Measurements from ENCODE around the gene CACNB3. TPM values are rescaled to one million over a fixed set of nuclear protein-coding genes. Genes with fewer than 3 reads are reported as not detected.

The CACNB3 gene
- total and polyA plus RNA-seq, 11 donors = 3.2 to 11.2 (median 5.3) TPM

- TF ChIP-seq POLR2A (IDR thresholded peaks at IDR 0.05) = no peak
- TF ChIP-seq CTCF (IDR thresholded peaks at IDR 0.05) = no peak
- Histone ChIP-seq H3K4me3 (no peak overlapping the region), H3K36me3 (no peaks in the 10 kb centered on the region), H3K9me3 (no peaks in the 10 kb centered on the region), H3K27ac (no peak overlapping the region), H3K4me1 (no peaks in the 10 kb centered on the region), H3K27me3 (peaks cover 0 to 9% (median 0%) of the 10 kb centered on the region in 9 donors)
- WGBS, 4 donors = 38 to 63% (median 51%) methylated on average over 1 of the region's 1 CpG
- DNase-seq = no peak
- intact Hi-C loops (cut with DNase I) = no loop called here
- ATAC-seq = no peak
Observed at GRCh38 chr12:48803675-48804074, 14.6 kb upstream of the CACNB3 start.

GRCh38 chr12:48807981-48808380 is 10.3 kb upstream of the CACNB3 start:
- Histone ChIP-seq H3K9me3 (no peaks in the 10 kb centered on the region), H3K4me1 (peaks cover 0 to 12% (median 0%) of the 10 kb centered on the region in 12 donors), H3K4me3 (no peak overlapping the region), H3K36me3 (no peaks in the 10 kb centered on the region), H3K27ac (no peak overlapping the region), H3K27me3 (no peaks in the 10 kb centered on the region)
- no peak for DNase-seq
- ATAC-seq = no peak
- TF ChIP-seq CTCF (IDR thresholded peaks at IDR 0.05) (no peak), POLR2A (IDR thresholded peaks at IDR 0.05) (no peak)
- WGBS, 4 donors = 94 to 97% (median 96%) methylated on average over 3 of the region's 3 CpGs
- intact Hi-C loops (cut with DNase I) = no loop called here

DNA sequence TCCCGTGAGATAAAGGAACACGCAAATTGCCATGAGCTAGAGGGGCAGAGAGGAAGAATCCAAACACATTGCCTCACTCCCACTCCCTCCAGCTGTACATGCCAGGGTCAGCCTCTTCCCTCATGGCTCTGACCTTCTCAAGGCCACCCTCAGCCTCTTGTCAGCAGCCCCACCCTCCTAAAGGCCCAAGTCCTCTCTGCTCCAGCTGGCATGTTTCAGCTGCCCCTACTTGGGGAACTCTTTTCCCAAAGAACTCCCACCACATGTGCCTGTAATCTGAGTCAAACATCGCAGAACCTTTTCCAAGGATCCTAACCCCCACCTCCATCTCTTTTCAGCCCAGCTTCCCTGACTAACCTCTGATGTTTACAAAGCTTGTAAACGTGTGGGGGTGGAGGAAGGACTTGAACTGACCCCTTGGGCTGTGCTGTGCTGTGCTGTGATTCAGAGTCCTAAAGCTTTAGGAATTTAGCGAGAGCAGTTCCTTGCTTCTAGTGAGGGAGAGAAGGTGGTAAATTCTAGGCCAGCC is 7.3 kb upstream of the CACNB3 start:
- no peak for ATAC-seq
- intact Hi-C loops (cut with DNase I) = no loop called here
- no peak overlapping the region for H3K27ac ChIP-seq
- TF ChIP-seq POLR2A (IDR thresholded peaks at IDR 0.05) (no peak), CTCF (IDR thresholded peaks at IDR 0.05) (no peak)
- no peak overlapping the region for H3K4me3 ChIP-seq
- H3K9me3 ChIP-seq = no peaks in the 10 kb centered on the region
- no peaks in the 10 kb centered on the region for H3K27me3 ChIP-seq
- H3K4me1 ChIP-seq = peaks cover 2 to 30% (median 14%) of the 10 kb centered on the region in 12 donors
- no peaks in the 10 kb centered on the region for H3K36me3 ChIP-seq
- no peak for DNase-seq
- 61 to 74% (median 66%) methylated on average over 5 of the region's 5 CpGs for WGBS, 4 donors

DNA sequence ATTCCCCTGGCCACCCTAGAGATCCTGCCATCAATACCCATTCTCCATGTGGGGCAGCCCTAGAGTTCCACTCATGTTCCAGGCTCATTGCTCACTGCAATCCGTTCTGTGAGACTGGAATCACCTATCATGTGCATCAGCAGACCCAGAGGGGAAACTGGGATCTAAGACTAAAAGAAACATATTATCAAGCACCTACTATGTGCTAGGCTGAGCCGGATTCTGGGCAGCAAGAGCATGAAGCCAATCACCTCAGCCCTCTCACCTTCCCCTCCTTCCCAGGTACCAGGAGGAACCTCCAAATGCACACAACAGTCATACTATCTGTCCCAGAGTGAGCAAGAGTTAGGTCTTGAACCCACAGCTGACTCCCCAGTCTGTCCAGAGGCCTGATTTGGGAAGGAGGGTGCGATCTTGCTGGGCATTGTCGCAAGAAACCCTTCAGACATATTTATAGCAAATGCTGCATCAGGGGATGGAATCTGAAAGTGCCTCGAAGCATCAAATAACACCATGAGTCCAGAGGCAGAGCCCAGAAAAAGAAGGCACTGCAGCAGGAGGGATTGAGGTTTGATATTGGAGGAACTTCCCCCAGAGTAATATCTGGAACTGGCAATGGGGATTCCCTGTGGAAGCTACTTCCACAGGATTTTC is 6.7 kb upstream of the CACNB3 start:
- no peak for DNase-seq
- Histone ChIP-seq H3K27ac (no peak overlapping the region), H3K27me3 (no peaks in the 10 kb centered on the region), H3K36me3 (no peaks in the 10 kb centered on the region), H3K4me3 (no peak overlapping the region), H3K9me3 (no peaks in the 10 kb centered on the region), H3K4me1 (peaks cover 2 to 33% (median 17%) of the 10 kb centered on the region in 12 donors)
- ATAC-seq = no peak
- 76 to 81% (median 78%) methylated on average over 5 of the region's 5 CpGs for WGBS, 4 donors
- intact Hi-C loops (cut with DNase I) = no loop called here
- TF ChIP-seq CTCF (IDR thresholded peaks at IDR 0.05) = no peak
- TF ChIP-seq POLR2A (IDR thresholded peaks at IDR 0.05) = no peak

Data from heart left ventricle (tissue), 16 donors.